NCI-H1436 treated with DMSO at 0.1 percent for 48 hours (cell line): ENCODE data around the gene AKAP6.

Experiments
- DNase-seq: peaks from one replicate; lab custom pipeline; 2025; lab: John Stamatoyannopoulos, UW

The AKAP6 gene

DNA sequence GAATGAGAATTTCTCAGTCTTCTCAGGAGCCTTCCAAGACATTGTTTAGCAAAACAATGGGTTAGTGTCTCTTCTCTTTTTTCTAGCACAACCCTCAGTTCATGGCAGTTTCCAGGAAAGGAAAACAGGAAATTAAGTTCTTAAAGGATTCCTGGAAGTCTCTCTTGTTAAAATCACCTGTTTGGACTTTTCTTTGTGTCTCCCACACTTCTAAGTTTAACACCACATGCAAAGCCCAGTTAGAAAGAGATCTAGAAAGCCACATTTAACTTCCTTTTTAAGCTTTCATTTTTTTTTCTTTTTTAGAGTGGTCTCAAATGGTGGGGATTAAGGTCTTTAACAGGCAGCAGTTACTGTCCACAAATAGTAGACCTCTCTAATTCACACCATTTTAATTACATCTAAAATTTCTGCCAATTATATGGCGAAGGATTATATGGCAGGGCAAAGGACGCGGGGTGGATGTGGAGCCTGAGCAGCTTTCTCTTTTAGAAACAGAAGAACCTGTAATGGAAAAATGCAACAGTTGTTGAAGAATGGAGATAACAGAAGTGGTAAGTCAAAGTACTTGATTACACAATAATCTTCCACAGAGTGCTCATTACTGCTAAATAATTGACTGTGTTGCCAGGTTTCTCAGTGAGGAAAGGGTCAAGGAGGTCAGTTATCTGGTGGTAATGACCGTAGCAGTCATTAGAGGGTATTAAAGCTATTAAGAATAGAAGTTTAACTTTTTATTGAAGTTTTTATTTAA lies 298.6 kb downstream of the AKAP6 start:
- DNase-seq = no peak

DNA sequence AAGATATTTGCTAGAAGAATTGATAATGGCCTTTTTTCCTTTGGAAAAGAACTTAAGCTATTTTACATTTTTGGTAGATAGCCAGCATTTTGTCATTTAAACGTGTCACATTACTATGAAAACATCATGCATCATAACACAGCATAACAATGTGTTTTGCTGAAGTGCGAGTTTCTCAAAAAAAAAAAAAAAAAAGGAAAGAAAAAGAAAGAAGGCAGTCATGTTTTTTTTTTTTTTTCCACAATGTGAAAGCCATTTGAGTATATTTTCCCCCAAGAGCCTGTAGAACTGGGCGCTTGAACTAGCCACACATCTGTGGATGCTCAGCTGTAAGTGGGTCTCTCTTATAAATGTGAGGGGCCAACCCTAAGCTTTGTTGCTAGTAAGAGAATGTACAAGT lies 300.1 kb downstream of the AKAP6 start:
- no peak for DNase-seq

DNA sequence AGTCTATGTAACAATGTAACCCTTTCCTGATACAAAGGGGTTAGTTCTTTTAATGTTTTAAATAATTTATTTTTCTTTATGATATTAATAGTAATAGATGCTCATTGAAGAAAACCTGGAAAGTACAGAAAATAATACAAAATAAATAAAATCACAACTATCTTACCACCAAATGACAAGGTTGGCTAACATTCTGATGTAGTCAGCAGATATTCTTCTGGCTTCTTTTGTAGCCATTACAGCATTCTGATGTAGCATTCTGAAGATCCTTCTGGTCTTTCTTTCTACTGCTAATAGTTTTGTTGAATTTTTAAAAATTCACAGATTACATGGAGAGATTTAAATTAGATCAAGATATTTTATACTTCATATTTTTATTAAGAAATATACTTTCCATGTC lies 301.6 kb downstream of the AKAP6 start:
- DNase-seq = no peak

DNA sequence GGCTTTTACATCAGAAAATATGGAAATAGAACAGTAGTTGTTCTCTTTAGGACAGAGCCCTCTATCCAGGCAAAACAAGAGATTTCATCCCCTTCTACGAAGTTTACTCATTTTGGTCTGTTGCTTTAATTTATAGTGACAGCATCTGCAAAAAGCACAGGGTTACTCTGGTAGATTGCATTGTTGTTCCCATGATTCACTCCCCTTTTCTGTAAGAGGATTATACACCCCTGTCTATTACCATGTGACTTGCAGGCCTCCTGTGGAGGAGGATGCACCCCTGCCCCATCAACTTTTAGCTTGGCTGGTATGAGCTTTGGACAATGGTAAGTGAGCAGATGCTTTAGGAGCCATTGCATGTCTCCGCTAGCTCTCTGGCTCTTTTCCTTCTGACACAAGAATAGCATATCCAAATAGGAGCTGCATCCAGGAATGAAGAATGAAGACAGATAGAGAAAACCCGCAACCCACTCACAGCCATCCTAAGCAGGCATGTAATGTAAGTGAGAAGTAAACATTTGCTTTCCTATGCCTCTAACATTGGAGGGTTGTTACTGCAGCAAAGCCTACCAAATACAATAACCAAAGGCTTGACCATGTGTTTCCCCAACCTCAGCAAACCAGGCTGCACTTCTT lies 304.2 kb downstream of the AKAP6 start:
- DNase-seq = no peak

DNA sequence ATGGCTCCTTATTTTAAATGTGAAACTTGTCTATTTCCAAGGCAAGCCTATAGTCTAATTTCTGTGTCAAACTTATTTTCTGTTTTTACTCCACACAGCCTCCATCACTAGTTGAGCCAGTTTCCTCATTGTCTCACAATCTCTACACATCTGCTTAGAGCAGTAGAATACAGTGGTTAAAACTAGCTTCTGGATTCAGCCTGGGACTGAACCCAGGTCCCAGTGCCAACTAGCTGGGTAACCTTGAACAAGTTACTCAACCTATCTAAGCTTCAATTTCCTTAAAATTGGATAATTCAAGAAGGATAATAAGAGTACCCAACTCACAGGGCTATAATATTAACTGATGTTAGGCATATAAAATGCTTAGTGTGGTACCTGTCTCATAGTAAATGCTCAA lies 304.8 kb downstream of the AKAP6 start:
- DNase-seq = no peak

DNA sequence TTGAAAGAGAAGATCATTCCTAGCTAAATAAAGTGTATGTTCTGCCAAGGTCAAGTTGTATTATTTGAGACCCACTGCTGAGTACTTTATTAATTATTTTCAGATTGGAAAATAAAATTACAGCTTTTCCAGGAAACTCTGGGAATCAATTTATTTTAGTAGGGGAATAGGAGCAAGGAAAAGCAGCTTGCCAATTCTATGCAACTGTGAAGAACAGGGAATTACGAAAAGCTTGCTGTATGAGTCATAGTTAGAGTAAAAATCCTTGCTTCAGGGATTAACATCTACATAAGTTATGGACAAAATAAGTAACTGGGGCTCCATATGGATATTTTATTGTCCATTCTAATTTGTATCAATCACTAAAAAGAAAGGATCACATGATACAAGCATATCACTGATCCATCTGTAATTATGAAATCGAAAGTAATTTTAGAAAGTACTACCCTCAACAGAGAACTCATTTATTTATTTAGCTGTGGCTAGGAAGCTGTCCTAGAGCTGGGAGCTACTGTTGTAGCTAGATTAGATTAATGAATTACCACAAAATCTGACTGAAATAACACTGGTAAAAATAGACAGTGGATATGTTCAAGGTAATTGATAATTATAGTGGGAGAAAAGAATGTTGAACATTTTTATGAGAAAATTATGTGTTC lies 306.1 kb downstream of the AKAP6 start:
- DNase-seq = no peak

DNA sequence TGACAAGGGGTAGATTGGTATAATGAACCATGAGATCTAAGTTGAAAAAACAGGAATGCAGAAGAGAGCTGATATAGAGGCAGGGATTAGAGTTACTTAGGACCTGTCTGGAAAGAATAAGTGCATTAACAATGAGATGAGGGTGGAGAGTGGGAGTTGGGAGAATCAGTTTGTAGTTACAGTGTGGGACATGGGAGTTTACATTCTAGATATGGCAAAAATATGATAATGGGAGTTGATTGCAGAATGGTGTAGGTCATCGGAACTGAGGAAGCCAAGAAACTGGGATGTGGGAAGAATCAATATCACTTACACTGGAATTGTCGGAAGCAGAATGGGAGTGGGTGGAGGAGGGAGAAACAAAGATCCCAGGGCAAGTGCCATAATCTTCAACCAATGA lies 308.5 kb downstream of the AKAP6 start:
- DNase-seq = no peak

DNA sequence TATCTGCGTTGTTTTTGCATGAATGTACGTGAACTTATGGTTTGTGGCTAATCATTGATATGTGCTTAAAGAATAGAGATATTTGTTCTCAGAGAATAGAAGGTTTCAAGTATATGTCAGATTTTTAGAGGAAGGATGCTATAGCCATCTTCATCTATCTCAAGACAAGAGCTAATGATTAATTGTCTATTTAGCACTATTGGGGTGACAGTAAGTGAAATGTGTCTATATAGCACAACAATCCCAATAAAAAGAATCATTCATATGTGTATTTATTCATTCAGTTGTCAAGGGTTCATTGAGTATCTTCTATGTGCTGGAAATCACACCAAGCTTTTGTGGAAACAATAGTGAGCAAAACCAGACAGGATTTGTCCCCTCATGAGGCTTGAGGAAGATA lies 310.1 kb downstream of the AKAP6 start:
- DNase-seq = no peak

DNA sequence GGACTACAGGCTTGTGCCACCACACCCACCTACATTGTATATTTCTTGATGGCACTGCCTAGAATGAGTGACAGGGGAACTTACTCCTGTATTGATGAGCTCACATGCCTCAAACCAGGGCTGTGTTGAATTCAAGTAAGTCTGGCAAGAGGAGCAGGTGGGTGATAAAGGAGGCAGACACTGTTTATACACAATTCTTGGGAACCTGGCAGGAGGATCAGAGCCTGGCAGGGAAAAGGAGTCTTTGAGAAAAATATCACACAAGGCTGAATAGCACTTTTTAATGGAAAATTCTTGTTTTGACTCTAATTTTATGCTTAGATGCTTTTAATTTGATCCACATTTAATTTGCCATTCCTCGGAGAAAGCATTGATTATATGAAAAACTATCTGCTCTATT lies 316.5 kb downstream of the AKAP6 start:
- no peak for DNase-seq

DNA sequence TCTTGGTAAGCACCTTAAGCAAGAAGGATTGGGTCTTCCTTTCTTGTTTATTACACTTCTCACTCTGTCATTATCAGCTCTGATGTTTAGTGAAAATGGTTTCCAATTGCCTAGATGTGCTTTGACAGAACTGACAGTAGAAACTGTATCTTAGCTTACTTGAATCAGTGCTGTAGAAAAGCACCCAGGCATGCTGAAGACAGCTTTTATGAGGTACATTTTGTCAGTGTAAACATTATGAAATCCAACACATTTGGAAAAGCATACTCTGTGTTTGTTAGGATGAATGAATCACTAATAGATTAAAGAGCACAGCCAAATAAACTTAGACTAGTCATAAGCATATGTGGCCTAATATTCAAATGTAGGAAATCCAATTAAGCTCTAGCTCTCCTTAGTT lies 319.3 kb downstream of the AKAP6 start:
- DNase-seq = no peak

DNA sequence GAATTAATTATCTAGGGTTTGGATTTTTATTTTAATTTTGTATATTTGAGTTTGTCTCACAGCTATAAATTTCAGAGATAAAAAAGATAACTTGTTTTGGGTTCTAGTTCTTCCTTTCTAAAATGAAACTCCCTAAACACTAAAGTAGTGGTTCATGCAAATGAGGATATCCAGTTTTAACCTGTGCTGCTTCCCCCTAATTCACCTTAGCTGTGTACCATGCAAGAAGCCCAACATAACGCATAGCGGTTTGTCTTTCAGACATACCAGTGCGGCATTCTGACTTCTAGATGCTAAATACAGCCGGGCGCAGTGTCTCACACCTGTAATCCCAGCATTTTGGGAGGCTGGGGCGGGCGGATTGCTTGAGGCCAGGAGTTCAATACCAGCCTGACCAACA lies 320.9 kb downstream of the AKAP6 start:
- no peak for DNase-seq

DNA sequence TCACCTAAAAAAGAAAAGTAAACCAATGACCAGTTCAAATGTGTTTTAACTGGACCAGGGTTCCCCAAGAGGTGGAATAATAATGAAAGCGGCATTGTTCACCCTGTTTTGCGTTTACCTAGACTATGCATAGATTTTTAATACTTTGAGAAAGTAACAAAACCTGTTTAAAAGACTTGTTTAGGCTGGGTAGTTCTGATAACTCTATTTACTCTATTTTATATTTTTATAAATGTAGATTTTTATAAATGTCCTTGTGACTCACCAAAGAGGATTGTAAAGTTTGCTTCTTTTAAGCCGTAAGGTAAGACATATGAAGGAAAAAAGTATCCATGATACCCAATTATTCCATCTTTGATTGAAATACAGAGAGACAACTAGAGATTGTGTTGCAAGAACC lies 321.6 kb downstream of the AKAP6 start:
- no peak for DNase-seq

DNA sequence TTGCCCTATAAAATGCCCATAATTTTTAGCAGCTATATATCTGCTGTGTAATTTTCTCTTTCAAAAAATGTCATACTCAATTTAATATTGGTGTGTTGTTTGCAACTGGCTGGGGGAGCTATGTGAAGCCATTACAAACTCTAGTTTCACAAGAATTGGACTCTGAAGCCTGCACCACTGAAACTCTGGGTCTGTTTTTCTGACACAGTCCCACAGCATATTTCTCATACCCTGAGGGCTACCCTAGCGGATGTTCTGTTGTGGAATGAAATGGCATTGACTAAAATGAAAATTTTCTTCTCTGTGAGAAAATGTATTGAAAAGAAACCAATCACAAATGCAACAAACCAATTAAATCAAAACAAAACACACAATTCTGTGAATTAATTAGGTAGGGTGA lies 325.0 kb downstream of the AKAP6 start:
- no peak for DNase-seq

DNA sequence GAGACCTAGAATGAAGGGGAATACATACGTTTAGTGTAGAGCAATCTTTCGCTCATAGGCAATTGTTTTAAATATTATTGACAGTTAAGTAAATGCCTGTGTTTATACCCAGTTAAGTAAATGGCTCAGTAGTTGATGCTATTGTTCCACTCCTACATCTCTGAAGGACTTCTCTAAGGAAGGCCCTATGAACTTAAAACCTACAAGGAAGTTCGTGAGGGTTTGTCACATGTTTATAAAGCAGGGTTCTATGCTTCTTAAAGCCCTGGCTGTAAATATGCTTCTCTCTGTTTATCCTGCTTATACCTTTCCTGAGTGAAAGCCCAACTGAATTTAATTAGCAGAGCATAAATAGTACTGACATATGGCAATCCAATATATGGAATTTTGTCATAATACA lies 327.5 kb downstream of the AKAP6 start:
- DNase-seq = no peak

DNA sequence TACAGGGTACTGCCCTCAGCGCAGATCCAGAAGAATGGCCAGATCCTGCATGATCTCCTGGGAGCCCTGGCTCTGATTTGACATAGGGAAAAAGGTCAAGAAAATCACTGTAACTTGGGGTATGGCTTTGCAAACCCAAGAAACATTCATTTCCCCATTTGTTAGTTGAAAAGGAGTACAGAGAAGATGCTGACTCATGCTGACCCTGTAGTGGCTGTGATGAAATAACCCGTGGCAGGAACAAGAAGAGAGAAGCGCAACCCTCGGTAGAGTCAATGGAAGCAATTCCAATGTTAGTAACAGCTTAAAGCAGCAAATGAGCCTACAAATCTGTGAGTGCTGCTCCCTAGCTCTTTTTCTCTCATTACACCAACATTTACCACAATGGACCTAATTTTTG lies 328.0 kb downstream of the AKAP6 start:
- DNase-seq = no peak

DNA sequence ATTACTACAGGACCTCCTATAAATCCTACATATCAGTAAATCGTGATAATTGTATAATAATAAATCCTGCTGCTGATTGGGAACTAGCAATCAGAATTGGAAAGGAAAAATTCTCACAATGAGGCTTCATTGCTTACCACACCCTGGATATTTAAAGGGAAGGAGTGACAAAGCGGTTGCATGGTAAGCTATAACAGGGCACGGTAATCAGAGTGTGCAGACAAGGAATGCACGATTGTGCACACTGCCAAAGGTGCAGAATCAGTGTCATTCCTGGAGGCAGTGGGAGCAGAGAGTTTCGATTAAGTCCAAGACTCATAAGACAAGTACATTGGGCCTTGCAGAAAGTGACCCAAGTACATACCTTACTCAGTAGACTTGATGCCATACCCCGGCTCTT lies 332.1 kb downstream of the AKAP6 start:
- no peak for DNase-seq

DNA sequence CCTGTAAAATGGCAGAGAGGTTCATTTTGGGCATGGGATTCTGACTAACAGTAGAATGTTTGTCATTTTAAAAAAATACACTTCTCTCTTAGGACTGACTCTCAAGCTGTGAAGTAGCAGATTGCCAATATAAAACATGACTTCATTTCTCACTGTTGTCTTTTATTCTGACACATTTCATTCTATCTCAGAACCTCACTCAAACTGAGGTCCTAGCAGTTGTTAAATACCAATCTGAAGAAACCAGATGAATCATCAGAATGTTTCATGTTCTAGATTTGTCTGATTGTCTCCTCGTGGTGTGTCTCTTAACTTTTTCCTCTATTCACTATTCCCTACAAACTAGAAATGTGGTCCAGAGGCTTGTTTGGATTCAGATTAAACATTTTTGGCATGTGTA lies 333.1 kb downstream of the AKAP6 start:
- no peak for DNase-seq

DNA sequence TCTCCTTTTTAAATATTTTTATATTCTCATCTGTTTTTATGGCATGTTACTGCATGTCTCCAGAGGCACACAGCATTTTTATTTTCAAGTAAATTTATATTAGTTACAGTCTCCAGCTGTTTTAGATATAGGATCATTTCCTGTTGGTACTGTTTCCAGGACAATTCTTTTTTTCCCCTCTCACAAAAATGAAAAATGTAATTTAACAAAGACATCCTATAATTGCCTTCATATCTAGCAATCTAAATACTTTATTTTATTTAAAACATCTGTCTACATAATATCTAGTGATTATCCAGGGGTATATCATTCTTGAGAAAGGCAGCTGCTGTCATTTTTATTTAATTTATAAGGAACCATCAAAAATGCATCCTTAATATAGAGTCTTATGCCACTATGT lies 337.2 kb downstream of the AKAP6 start:
- no peak for DNase-seq

DNA sequence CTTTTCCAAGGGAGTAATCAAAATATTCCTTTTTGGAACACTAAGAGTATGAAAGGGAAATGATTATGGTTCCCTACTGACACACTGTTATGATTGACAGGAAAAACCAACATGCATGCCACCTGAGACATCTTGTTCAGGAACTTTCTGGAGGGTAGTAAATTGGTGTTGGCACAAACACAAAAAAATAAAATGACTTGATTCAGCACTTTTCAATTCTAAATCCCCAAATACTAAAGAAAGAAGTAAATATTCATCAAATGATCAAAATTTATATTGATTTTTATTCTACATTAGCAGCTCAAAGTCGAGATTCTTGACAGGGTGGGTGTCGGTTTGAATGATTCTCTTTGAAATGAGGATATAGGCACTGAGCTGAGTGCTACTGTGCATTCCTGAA lies 338.2 kb downstream of the AKAP6 start:
- no peak for DNase-seq

DNA sequence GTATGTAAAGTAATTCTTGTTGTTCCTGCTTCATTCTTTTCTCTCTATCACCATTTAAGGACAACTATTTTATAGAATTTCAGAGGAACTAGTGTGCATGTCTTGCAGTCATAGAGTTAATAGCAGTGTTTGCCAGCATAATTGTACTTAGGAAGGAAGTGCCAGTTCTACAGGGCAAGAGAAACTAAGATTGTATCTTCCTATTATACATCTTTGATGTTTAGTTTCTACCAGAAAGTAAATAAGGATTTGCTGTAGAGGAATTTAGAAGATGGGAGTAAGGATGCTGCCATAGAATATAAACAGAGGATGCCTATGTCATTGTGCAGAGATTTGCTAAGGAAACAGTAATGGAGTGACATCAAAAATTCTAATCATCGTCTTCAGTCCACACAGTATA lies 338.7 kb downstream of the AKAP6 start:
- no peak for DNase-seq

DNA sequence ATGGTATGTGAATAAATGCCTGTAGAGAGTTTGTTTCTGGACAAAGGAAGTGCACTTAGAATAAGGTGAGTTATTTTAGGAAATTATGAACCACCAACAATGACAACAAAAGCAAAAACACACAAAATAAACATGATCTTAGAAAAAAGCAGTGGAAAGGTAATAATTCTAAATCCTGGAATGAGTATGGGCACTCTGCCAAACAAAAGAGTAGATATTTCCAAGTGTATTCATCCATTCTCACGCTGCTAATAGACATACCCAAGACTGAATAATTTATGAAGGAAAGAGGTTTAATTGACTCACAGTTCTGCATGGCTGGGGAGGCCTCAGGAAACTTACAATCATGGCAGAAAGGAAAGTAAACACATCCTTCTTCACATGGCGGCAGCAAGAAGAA lies 340.3 kb downstream of the AKAP6 start:
- no peak for DNase-seq

DNA sequence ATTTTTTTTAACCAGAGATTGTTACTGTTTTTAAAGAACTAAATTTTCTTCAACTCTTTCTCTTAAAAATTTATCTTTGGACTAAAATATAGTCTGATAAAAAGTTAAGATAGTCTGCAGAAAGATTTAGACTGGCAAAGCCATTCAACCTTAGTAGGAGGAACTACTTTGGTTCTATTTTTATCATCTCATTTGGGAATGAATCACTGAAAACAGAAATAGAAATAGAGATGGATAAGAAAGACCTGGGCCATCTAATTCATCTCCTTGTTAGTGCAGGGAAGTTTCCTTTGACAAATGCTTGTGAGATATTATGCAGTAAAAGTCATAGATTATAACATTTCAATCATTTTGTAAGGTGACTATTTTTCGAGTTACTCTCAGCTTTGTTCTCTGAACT lies 346.3 kb downstream of the AKAP6 start:
- no peak for DNase-seq

DNA sequence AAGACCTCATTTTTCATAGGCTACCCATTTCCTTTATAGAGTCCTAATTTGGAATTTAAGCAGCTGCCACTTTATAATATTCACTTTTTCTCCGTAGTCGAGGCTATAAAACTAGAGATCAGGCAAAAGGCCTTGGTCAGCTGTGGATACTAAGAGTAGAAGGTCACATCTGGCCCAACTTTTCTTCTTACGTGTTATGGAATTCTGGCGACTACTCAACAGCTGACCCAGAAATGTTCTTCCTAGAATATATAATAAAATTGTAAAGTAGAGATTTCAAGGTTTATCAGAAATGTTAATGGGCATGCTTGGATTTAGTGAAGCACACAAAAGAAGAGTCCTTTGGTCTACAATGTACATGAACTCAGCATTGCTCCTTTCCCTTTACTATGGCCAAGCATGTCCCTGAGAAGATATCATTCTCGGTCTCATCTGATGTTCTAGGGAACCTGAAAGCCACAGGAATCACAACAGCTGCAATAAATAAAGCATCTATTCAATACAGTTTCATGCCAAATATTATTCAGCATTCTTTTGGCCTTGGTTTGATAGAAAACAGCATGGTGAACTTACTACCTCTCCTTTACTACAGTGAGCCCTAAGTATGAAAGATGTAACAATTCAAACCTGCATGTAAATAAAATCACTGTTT lies 348.2 kb downstream of the AKAP6 start:
- DNase-seq = no peak
